Left lung (tissue), 10 donors: ENCODE results near the gene C4orf54. TPM values are rescaled to one million over a fixed set of nuclear protein-coding genes. Genes with fewer than 3 reads are reported as not detected.
A peak's percentile ranks its signal among the peaks of the same experiment; 100 is the strongest.

Source experiments
- ATAC-seq: fragments of 200-7000 bp; cut with Tn5 transposase; one replicate; pipeline ENCODE4 v1.9.1; 2020; ENCODE audit warnings: moderate library complexity
- DNase-seq, 4 donors: peaks; one replicate each; pipeline ENCODE4 v3.0.0-alpha.2; 2013 to 2020
- H3K27ac ChIP-seq, 2 donors: fragments of 200-600 bp; sonication (generic) in 1 of 2; one replicate each; pipeline versions ENCODE4 v1.5.0 to v1.8.0; 2020 to 2021
- H3K27me3 ChIP-seq, 2 donors: fragments of 200-600 bp; sonication (generic) in 1 of 2; one replicate each; pipeline versions ENCODE4 v1.5.0 to v1.8.0; 2020 to 2021
- H3K36me3 ChIP-seq, 2 donors: fragments of 200-600 bp; sonication (generic) in 1 of 2; one replicate each; pipeline versions ENCODE4 v1.5.0 to v1.8.0; 2020 to 2021
- H3K4me1 ChIP-seq, 2 donors: fragments of 200-600 bp; one replicate each; pipeline ENCODE4 v1.8.0; 2021
- H3K4me3 ChIP-seq, 2 donors: fragments of 200-600 bp; sonication (generic) in 1 of 2; one replicate each; pipeline versions ENCODE4 v1.5.0 to v1.8.0; 2020 to 2021; ENCODE audit warnings: mild to moderate bottlenecking in 1 of 2
- H3K9me3 ChIP-seq, 2 donors: fragments of 200-600 bp; sonication (generic) in 1 of 2; one replicate each; pipeline versions ENCODE4 v1.5.0 to v1.8.0; 2020 to 2021
- intact Hi-C, 2 donors: fragments of 100-400 bp; cut with DNase I; formaldehyde crosslinking; loops; one replicate each; pipeline versions ENCODE4 v1.11.2 to v1.14.2; 2022
- polyA plus RNA-seq, 6 donors: library from polyadenylated mRNA; unstranded; fragments of 120-200 nt; gene quantifications; one replicate each; pipeline ENCODE4 v1.2.1, GENCODE V29; 2013; ENCODE audit not compliant: insufficient read length in 6 of 6
- total RNA-seq, 2 donors: library from RNA; stranded (reverse); fragmentation: NEBNext Ultra II Directional; extraction: Animal tissue kit (Norgen Biotek cat#: 25700); gene quantifications; one replicate each; pipeline ENCODE4 v1.2.1, GENCODE V29; 2021
- TF ChIP-seq, protein P1 (sequence below), 2 donors: fragments of 200-600 bp; sonication (generic) in 1 of 2; IDR thresholded peaks; one replicate each; pipeline versions ENCODE4 v1.5.0 to v1.8.0; 2021; ENCODE audit warnings: antibody characterized with exemption in 2 of 2
- donor health status: DM: no; HTN: yes; CAD: no.
- donor health status: DM: no; HTN: no; CAD: no.

C4orf54 gene
- total and polyA plus RNA-seq, 8 donors, result 0.01 to 0.12 (median 0.05) TPM

DNA sequence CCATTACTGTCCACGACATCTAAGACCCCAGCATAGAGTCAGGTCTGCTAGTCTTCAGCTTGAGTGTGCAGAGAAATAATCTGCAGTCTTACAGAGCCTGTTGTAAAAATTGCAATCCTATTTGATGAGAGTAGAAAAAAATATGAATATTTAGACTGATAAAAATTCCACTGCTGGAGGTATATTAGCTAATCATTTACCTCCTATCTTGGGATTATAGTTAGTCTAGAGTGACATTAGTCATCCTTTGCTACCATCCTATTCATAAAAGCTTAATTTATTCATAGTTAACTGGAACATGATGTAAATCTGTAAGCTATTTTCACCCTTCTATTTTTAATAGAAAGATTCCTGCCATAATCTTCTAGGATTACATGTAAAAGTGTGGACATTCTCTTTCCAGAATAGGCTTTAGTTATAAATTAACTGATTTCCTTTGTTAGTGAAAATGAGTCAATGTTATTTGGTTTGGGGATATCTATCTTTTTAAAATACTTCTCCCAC lies 26.7 kb downstream of the C4orf54 start:
- no peaks in the 10 kb centered on the region for H3K36me3 ChIP-seq
- intact Hi-C loops, result no loop called here
- H3K27ac ChIP-seq, result no peak overlapping the region
- TF ChIP-seq, protein P1, sequence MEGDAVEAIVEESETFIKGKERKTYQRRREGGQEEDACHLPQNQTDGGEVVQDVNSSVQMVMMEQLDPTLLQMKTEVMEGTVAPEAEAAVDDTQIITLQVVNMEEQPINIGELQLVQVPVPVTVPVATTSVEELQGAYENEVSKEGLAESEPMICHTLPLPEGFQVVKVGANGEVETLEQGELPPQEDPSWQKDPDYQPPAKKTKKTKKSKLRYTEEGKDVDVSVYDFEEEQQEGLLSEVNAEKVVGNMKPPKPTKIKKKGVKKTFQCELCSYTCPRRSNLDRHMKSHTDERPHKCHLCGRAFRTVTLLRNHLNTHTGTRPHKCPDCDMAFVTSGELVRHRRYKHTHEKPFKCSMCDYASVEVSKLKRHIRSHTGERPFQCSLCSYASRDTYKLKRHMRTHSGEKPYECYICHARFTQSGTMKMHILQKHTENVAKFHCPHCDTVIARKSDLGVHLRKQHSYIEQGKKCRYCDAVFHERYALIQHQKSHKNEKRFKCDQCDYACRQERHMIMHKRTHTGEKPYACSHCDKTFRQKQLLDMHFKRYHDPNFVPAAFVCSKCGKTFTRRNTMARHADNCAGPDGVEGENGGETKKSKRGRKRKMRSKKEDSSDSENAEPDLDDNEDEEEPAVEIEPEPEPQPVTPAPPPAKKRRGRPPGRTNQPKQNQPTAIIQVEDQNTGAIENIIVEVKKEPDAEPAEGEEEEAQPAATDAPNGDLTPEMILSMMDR (IDR thresholded peaks at IDR 0.05), result no peak
- no peaks in the 10 kb centered on the region for H3K27me3 ChIP-seq
- H3K4me3 ChIP-seq, result no peak overlapping the region
- H3K9me3 ChIP-seq, result no peaks in the 10 kb centered on the region
- ATAC-seq, result no peak
- no peak for DNase-seq
- H3K4me1 ChIP-seq, result no peaks in the 10 kb centered on the region

DNA sequence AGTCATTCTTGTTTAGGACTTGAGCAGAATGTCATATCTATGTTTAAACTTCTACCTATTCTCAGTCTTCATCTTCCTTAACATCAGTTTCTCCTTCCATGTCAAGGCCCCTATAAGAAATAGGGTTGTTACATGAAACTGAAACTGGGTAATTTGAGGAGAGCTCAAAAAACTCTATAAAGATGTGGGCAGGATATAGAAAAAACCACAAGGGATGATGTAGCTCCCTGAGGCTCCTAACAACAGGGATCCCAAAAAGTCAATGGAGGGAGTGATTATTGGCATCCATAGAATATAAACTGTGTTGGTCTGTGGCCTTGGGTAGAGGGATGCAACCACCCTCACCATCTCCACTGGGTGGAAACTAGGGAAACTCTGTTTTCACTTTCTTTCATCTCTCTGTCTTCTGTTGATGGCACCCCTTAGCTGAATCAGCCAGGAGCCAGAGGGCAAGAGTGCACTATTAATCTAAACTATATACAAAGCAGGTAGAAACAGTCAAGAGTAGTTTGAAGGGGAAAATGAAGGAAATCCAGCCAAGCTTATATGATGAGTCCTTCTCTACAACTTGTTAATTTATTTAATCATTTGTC lies 27.6 kb downstream of the C4orf54 start:
- H3K4me3 ChIP-seq, result no peak overlapping the region
- H3K36me3 ChIP-seq, result no peaks in the 10 kb centered on the region
- H3K27me3 ChIP-seq, result no peaks in the 10 kb centered on the region
- H3K27ac ChIP-seq, result no peak overlapping the region
- DNase-seq (no peak), ATAC-seq (no peak)
- intact Hi-C loops, result no loop called here
- H3K4me1 ChIP-seq, result no peaks in the 10 kb centered on the region
- H3K9me3 ChIP-seq, result no peaks in the 10 kb centered on the region
- TF ChIP-seq, protein P1 (IDR thresholded peaks at IDR 0.05), result no peak

DNA sequence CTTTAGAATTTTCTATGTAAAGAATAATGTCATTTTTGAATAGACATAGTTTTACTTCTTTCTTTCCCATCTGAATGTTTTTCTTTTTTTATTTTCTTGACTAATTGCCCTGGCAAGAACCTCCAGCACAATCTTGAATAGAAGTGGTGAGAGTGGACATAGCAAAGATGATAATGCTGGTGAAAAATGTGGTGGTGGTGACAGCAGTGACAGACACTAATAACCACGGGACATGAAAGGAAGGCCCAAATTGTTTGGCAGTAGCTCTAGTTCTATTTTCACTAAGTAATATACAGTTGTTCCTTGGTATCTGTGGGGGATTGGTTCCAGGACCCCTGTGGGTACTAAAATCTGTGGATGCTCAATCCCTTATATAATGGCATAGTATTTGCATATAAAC lies 29.6 kb downstream of the C4orf54 start:
- intact Hi-C loops, result no loop called here
- no peak for DNase-seq

DNA sequence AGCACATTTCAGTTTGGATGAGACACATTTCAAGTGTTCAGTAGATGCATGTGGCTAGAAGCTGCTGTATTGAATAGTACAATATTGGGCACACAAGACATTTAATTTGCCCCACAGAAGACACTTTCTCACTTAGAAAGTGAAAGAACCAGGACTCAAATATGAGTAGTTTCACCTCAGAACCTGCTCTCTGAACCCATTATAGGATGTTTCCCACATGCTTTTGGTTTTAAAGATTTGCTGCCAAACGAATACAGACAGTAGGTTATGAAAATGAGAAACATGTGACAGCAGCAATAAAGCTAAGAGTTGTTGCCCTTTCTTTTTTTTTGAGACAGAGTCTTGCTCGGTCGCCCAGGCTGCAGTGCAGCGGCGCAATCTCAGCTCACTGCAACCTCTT lies 32.3 kb downstream of the C4orf54 start:
- TF ChIP-seq, protein P1 (IDR thresholded peaks at IDR 0.05), result no peak
- ATAC-seq (no peak), DNase-seq (no peak)
- Histone ChIP-seq H3K4me1 (no peaks in the 10 kb centered on the region), H3K4me3 (no peak overlapping the region), H3K9me3 (no peaks in the 10 kb centered on the region), H3K27me3 (no peaks in the 10 kb centered on the region), H3K27ac (no peak overlapping the region), H3K36me3 (no peaks in the 10 kb centered on the region)
- intact Hi-C loops, result no loop called here

More for the DNA sequence above, 29.6 kb downstream of the C4orf54 start:
- TF ChIP-seq, protein P1 (IDR thresholded peaks at IDR 0.05), result no peak
- ATAC-seq, result no peak
- Histone ChIP-seq H3K36me3 (no peaks in the 10 kb centered on the region), H3K4me1 (no peaks in the 10 kb centered on the region), H3K4me3 (no peak overlapping the region), H3K9me3 (no peaks in the 10 kb centered on the region), H3K27ac (no peak overlapping the region), H3K27me3 (no peaks in the 10 kb centered on the region)

DNA sequence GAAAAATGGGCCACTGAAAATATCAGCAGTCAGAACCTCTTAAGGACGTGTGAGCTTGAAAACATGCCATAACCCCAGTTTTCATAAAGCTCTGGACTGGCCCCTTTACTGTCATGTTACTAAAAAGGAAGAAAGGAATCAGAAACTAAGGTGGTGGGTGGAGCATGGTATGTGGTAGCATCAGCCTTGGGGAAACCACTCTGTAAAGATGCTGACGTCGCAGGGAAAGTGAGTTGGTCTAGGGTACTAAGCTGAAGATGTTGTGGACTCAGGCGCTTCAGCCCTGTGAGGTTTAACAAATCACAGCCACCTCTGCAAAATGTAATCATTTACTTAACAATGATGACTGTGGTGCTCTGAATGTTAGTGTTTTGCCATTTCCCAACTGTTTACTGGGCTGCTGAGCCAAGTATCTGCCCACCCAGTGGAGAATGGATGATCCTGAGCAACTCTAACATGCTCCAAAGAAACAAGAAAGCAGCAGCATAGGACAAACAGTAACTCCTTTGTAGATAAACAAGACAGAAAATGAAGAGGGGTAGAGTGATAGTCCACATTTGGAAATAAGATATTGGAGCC lies 33.4 kb downstream of the C4orf54 start:
- TF ChIP-seq, protein P1 (IDR thresholded peaks at IDR 0.05), result no peak
- ATAC-seq, result peak; percentile 67

More for the DNA sequence above, 33.4 kb downstream of the C4orf54 start:
- Histone ChIP-seq H3K9me3 (no peaks in the 10 kb centered on the region), H3K4me1 (no peaks in the 10 kb centered on the region), H3K4me3 (no peak overlapping the region), H3K27me3 (no peaks in the 10 kb centered on the region), H3K27ac (no peak overlapping the region), H3K36me3 (no peaks in the 10 kb centered on the region)
- DNase-seq, result peak in 2 of 4 donors; percentile 85 to 90
- intact Hi-C loops, result no loop called here
